Measurements from ENCODE around the gene XPA.

GRCh38 chr9:97633859-97634490 lies 63.2 kb downstream of the XPA start:
- no peak for TF ChIP-seq CTCF (conservative IDR thresholded peaks at IDR 0.05; ENCODE audit: low read length)
- TF ChIP-seq EZH2phosphoT487 (IDR thresholded peaks at IDR 0.05; ENCODE audit: borderline replicate concordance) = no peak

All from Loucy (cell line).